A673 (cell line): ENCODE results near the gene PCNX3. TPM values are rescaled to one million over a fixed set of nuclear protein-coding genes. Genes with fewer than 3 reads are reported as not detected.

ENCODE experiments used
- BruUV-seq: library from RNA; stranded (reverse); fragments of 400-500 nt; replicated peaks from 2 replicates; lab custom pipeline; 2021; lab: Mats Ljungman, UMichigan
- CTCF ChIA-PET: fragments of 300-600 bp; sonication (Branson Sonifier 250); formaldehyde crosslinking; loops from one replicate; lab custom pipeline; 2022; ENCODE audit warnings: antibody characterized with exemption; lab: Charles Lee
- POLR2A ChIA-PET: fragments of 300-600 bp; sonication (Branson Sonifier 250); formaldehyde crosslinking; loops from one replicate; lab custom pipeline; 2022; ENCODE audit warnings: antibody characterized with exemption; ENCODE audit not compliant: low non-redundant PET; lab: Charles Lee
- DNase-seq: peaks from one replicate; pipeline ENCODE4 v3.0.0-alpha.2; 2015; ENCODE audit warnings: low spot score
- H3K27ac ChIP-seq: fragments of 200-600 bp; sonication (generic); 2 replicates; pipeline ENCODE4 v1.5.1; 2016; ENCODE audit warnings: mixed run types, low read depth, mild to moderate bottlenecking, mixed read lengths, antibody characterized with exemption, low read length; ENCODE audit not compliant: poor library complexity, severe bottlenecking
- H3K27me3 ChIP-seq: fragments of 200-600 bp; sonication (generic); replicated peaks from 2 replicates; pipeline ENCODE4 v1.6.1; 2017; ENCODE audit warnings: mixed run types, low read depth, mild to moderate bottlenecking, mixed read lengths, antibody characterized with exemption, low read length; ENCODE audit not compliant: insufficient read depth, poor library complexity
- H3K36me3 ChIP-seq: fragments of 200-600 bp; sonication (generic); 2 replicates; pipeline ENCODE4 v1.6.1; 2016; ENCODE audit warnings: mixed run types, mild to moderate bottlenecking, mixed read lengths, antibody characterized with exemption, low read length; ENCODE audit not compliant: insufficient read depth, poor library complexity, severe bottlenecking
- H3K4me1 ChIP-seq: fragments of 200-600 bp; sonication (generic); 2 replicates; pipeline ENCODE4 v1.6.1; 2017; ENCODE audit warnings: mixed run types, mild to moderate bottlenecking, mixed read lengths, antibody characterized with exemption, low read length; ENCODE audit not compliant: insufficient read depth, poor library complexity, severe bottlenecking
- H3K4me3 ChIP-seq: fragments of 200-600 bp; sonication (generic); 2 replicates; pipeline ENCODE4 v1.5.1; 2016; ENCODE audit warnings: low read depth, mixed run types, mild to moderate bottlenecking, mixed read lengths, low read length; ENCODE audit not compliant: poor library complexity, severe bottlenecking
- H3K9me3 ChIP-seq: fragments of 200-600 bp; sonication (generic); 2 replicates; pipeline ENCODE4 v1.6.1; 2016; ENCODE audit warnings: mixed run types, low read depth, mild to moderate bottlenecking, mixed read lengths, antibody characterized with exemption, low read length; ENCODE audit not compliant: poor library complexity, severe bottlenecking
- CTCF ChIP-seq: fragments of 300-800, 200-600 bp; sonication (generic); conservative IDR thresholded peaks from 2 replicates; pipeline ENCODE4 v1.5.1; 2017; ENCODE audit warnings: low read depth, mild to moderate bottlenecking, antibody characterized with exemption, low read length, moderate library complexity, mixed read lengths
- EZH2 ChIP-seq: fragments of 200-600 bp; sonication (generic); IDR thresholded peaks from 2 replicates; pipeline ENCODE4 v1.6.1; 2017; ENCODE audit warnings: borderline replicate concordance, low read depth, mild to moderate bottlenecking, mixed read lengths, antibody characterized with exemption, low read length; ENCODE audit not compliant: poor library complexity, severe bottlenecking
- intact Hi-C: fragments of 100-400 bp; cut with micrococcal nuclease; formaldehyde crosslinking; loops from one replicate; pipeline ENCODE4 v1.10.0; 2022; ENCODE audit not compliant: unreplicated experiment
- total RNA-seq: library from RNA; stranded (reverse); gene quantifications from 2 replicates; pipeline ENCODE4 v1.2.3, GENCODE V29; 2021

Gene PCNX3
- total RNA-seq, 1 experiment from 2014 or later = 68.0 TPM

GRCh38 chr11:65615950-65616574 is 486 bp downstream of the PCNX3 start:
- CTCF ChIA-PET = interaction anchor here (0.9 to 1.3 kb wide), 2 partner anchors 9 to 244 kb away, joined by 3 to 4 read pairs; partner anchors contain the start of gene MUS81

GRCh38 chr11:65616575-65617001 is 1.0 kb downstream of the PCNX3 start:
- Histone ChIP-seq H3K4me3 (peak overlapping the region; percentile 92), H3K36me3 (peaks cover 34% of the 10 kb centered on the region), H3K9me3 (no peaks in the 10 kb centered on the region), H3K27me3 (no peaks in the 10 kb centered on the region), H3K27ac (peak overlapping the region; percentile 90), H3K4me1 (peaks cover 21% of the 10 kb centered on the region)
- no peak for DNase-seq
- TF ChIP-seq EZH2 (no peak), CTCF (no peak)
- POLR2A ChIA-PET = no interaction called here
- TSS peak; percentile 21 for BruUV-seq
- CTCF ChIA-PET = no interaction called here
- intact Hi-C loops = no loop called here

More at GRCh38 chr11:65615950-65616574, 486 bp downstream of the PCNX3 start:
- no peaks in the 10 kb centered on the region for H3K27me3 ChIP-seq
- H3K9me3 ChIP-seq = no peaks in the 10 kb centered on the region
- DNase-seq = peak; percentile 58
- H3K27ac ChIP-seq = peak overlapping the region; percentile 90
- no TSS peak for BruUV-seq
- H3K4me3 ChIP-seq = peak overlapping the region; percentile 92
- peaks cover 21% of the 10 kb centered on the region for H3K4me1 ChIP-seq
- POLR2A ChIA-PET = no interaction called here
- TF ChIP-seq EZH2 (no peak), CTCF (no peak)
- intact Hi-C loops = no loop called here
- peaks cover 34% of the 10 kb centered on the region for H3K36me3 ChIP-seq

- Histone ChIP-seq H3K4me3 (peak overlapping the region; percentile 92), H3K27ac (no peak overlapping the region), H3K4me1 (peaks cover 18% of the 10 kb centered on the region), H3K27me3 (no peaks in the 10 kb centered on the region), H3K9me3 (no peaks in the 10 kb centered on the region), H3K36me3 (peaks cover 38% of the 10 kb centered on the region)
- TF ChIP-seq CTCF (no peak), EZH2 (no peak)
- BruUV-seq = no TSS peak
- intact Hi-C loops = no loop called here
- CTCF ChIA-PET = no interaction called here
- POLR2A ChIA-PET = no interaction called here
- DNase-seq = no peak
Measured at GRCh38 chr11:65617136-65617850, 1.7 kb downstream of the PCNX3 start.
